Activated naive CD8-positive, alpha-beta T cell treated with anti-CD3 and anti-CD28 coated beads, Interleukin-2, amount 50 U/mL, for 16 hours (primary cell): ENCODE data around the gene STYXL2.

Experiments
- DNase-seq: peaks from one replicate; pipeline ENCODE4 v3.0.0-alpha.2; 2020; ENCODE audit warnings: low read depth, low spot score

Gene STYXL2

DNA sequence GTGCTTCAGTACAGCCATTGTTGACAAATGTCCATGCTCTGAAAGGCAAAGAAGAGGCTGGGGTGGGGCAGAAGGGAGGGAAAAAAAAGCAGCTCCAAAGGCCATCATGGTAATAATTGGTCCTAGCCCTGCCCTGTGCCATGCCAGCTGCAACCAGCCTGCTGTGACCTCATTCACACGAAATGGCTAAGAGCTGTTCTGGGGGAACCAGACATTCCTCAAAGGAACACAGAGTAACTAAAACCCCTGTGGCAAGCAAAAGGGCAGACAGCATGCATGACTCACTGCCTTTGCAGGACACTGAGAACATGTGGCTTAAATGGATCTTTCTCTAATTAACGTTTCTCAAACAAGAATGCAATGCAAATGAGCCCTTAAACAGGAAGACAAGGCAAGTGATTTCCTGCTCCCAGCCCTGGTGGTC, 42.3 kb downstream of the STYXL2 start:
- no peak for DNase-seq

DNA sequence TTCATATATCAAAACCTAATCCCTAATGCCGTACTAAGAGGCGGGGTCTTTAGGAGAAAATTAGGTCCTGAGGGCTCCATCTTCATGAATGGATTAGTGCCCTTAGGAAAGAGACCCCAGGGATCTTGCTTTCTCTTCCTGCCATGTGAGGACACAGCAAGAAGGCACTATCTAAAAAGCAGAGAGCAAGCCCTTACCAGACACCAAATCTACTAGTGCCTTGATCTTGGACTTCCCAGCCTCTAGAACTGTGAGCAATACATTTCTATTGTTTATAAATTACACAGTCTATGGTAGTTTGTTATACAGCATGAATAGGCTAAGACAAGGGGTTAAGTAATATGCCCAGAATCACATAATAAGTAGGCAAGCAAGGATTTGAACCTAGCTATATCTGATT, 42.9 kb downstream of the STYXL2 start:
- no peak for DNase-seq

GRCh38 chr1:167137332-167137781, 43.5 kb downstream of the STYXL2 start:
- no peak for DNase-seq

GRCh38 chr1:167137793-167138510, 44.1 kb downstream of the STYXL2 start:
- DNase-seq, result no peak

DNA sequence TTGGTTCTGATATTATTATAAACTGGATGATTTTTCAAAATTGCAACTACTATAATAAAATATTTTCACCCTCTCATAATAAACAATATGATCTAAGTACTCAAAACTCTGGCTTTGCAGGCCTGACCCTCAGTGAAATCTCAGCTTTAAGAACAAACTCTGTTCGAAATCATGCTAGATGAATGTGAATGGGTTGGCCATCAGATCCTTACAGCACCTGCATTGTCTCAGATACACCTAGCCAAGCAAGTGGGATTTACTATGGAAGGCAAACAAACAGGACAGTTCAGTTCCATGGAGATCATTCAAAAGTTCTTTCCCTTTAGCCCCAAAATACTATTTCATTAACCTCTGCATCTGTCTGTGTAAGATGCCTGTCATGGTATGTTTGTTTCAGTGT, 44.8 kb downstream of the STYXL2 start:
- DNase-seq, result no peak

- no peak for DNase-seq
Observed at GRCh38 chr1:167141963-167142362, 48.1 kb downstream of the STYXL2 start.
